WTC11 (cell line): ENCODE measurements around the gene IFFO2. TPM values are rescaled to one million over a fixed set of nuclear protein-coding genes. Genes with fewer than 3 reads are reported as not detected.
"Not testable (repeated sequence)": the region's sequence is repeated elsewhere in the genome, so short reads cannot be mapped to it uniquely, and the experiment has no call there.

ENCODE experiments used
- ATAC-seq: fragments of 200-7000 bp; cut with Tn5 transposase; 2 replicates; pipeline ENCODE4 v1.10.0; 2021; ENCODE audit warnings: mild to moderate bottlenecking, moderate library complexity
- CTCF ChIA-PET: fragments of 300-600 bp; sonication (Branson Sonifier 250); formaldehyde crosslinking; loops from one replicate; lab custom pipeline; 2021; ENCODE audit warnings: antibody characterized with exemption; lab: Charles Lee
- POLR2A ChIA-PET: fragments of 350-600 bp; sonication (Branson Sonifier 250); formaldehyde crosslinking; loops from one replicate; lab custom pipeline; 2021; ENCODE audit warnings: antibody characterized with exemption; lab: Charles Lee
- DNase-seq: peaks from one replicate; pipeline ENCODE4 v3.0.0; 2021; ENCODE audit warnings: low spot score
- H3K27ac Mint-ChIP-seq: 2 replicates; pipeline ENCODE4 v1.8.0; 2021; ENCODE audit warnings: mixed read lengths
- H3K27me3 Mint-ChIP-seq: 2 replicates; pipeline ENCODE4 v1.8.0; 2021; ENCODE audit warnings: low read depth, mild to moderate bottlenecking, moderate library complexity, mixed read lengths
- H3K36me3 Mint-ChIP-seq: 2 replicates; pipeline ENCODE4 v1.8.0; 2021; ENCODE audit warnings: mixed read lengths
- H3K4me1 Mint-ChIP-seq: 2 replicates; pipeline ENCODE4 v1.8.0; 2022; ENCODE audit warnings: mixed read lengths
- H3K4me3 Mint-ChIP-seq: 2 replicates; pipeline ENCODE4 v1.8.0; 2021; ENCODE audit warnings: mild to moderate bottlenecking, moderate library complexity, mixed read lengths
- H3K9me3 Mint-ChIP-seq: 2 replicates; pipeline ENCODE4 v1.8.0; 2021; ENCODE audit warnings: mixed read lengths
- ATF1 ChIP-seq: sonication (generic); formaldehyde crosslinking; IDR thresholded peaks from 2 replicates; pipeline ENCODE4 v1.8.1; 2023; ENCODE audit warnings: mild to moderate bottlenecking, moderate library complexity, missing genetic modification reagents
- CBFB ChIP-seq: sonication (generic); formaldehyde crosslinking; IDR thresholded peaks from 2 replicates; pipeline ENCODE4 v1.8.1; 2022; ENCODE audit warnings: mild to moderate bottlenecking, low read depth, missing genetic modification reagents
- EMX1 ChIP-seq: fragments of 250-450 bp; sonication (Bioruptor Pico); IDR thresholded peaks from 2 replicates; pipeline ENCODE4 v1.8.0; 2021; ENCODE audit warnings: mild to moderate bottlenecking
- GTF2I ChIP-seq: fragments of 250-450 bp; sonication (Bioruptor Pico); conservative IDR thresholded peaks from 2 replicates; pipeline ENCODE4 v1.4.0; 2021; ENCODE audit warnings: mild to moderate bottlenecking
- JUN ChIP-seq: sonication (generic); formaldehyde crosslinking; IDR thresholded peaks from 2 replicates; pipeline ENCODE4 v1.8.0; 2023; ENCODE audit warnings: mild to moderate bottlenecking, missing genetic modification reagents
- KAT7 ChIP-seq: sonication (generic); formaldehyde crosslinking; IDR thresholded peaks from 2 replicates; pipeline ENCODE4 v1.8.1; 2023; ENCODE audit warnings: missing genetic modification reagents, mild to moderate bottlenecking, borderline replicate concordance
- NFE2L1 ChIP-seq: sonication (generic); formaldehyde crosslinking; IDR thresholded peaks from 2 replicates; pipeline ENCODE4 v1.8.1; 2023; ENCODE audit warnings: missing genetic modification reagents
- OVOL2 ChIP-seq: fragments of 250-450 bp; sonication (Bioruptor Pico); IDR thresholded peaks from 2 replicates; pipeline ENCODE4 v1.9.0; 2021; ENCODE audit warnings: mild to moderate bottlenecking, borderline replicate concordance
- RELA ChIP-seq: sonication (generic); formaldehyde crosslinking; IDR thresholded peaks from 2 replicates; pipeline ENCODE4 v1.8.1; 2022; ENCODE audit warnings: missing genetic modification reagents, mild to moderate bottlenecking, borderline replicate concordance
- SOX15 ChIP-seq: fragments of 250-450 bp; sonication (Bioruptor Pico); IDR thresholded peaks from 2 replicates; pipeline ENCODE4 v1.9.0; 2021; ENCODE audit warnings: mild to moderate bottlenecking
- ZNF138 ChIP-seq: sonication (generic); formaldehyde crosslinking; conservative IDR thresholded peaks from 2 replicates; pipeline ENCODE4 v1.8.1; 2022; ENCODE audit warnings: mild to moderate bottlenecking, moderate library complexity, missing genetic modification reagents
- total RNA-seq: library from RNA; stranded (reverse); gene quantifications from 3 replicates; pipeline ENCODE4 v1.2.3, GENCODE V29; 2021
- TF ChIP-seq, protein P1 (sequence below): fragments of 200-600 bp; IDR thresholded peaks from 2 replicates; pipeline ENCODE4 v1.8.0; 2022; ENCODE audit warnings: antibody characterized with exemption
- TF ChIP-seq, protein P2 (sequence below): sonication (generic); formaldehyde crosslinking; IDR thresholded peaks from 2 replicates; pipeline ENCODE4 v1.8.1; 2022; ENCODE audit warnings: low read depth, mild to moderate bottlenecking, moderate library complexity, missing genetic modification reagents, borderline replicate concordance
- TF ChIP-seq, protein P3 (sequence below): sonication (generic); formaldehyde crosslinking; IDR thresholded peaks from 2 replicates; pipeline ENCODE4 v1.8.1; 2023; ENCODE audit warnings: mild to moderate bottlenecking, missing genetic modification reagents
- TF ChIP-seq, protein P4 (sequence below): sonication (generic); formaldehyde crosslinking; IDR thresholded peaks from 2 replicates; pipeline ENCODE4 v1.8.0; 2023; ENCODE audit warnings: mild to moderate bottlenecking, missing genetic modification reagents
- TF ChIP-seq, protein P5 (sequence below): sonication (generic); formaldehyde crosslinking; IDR thresholded peaks from 2 replicates; pipeline ENCODE4 v1.8.1; 2023; ENCODE audit warnings: mild to moderate bottlenecking, missing genetic modification reagents, borderline replicate concordance

IFFO2 gene
- total RNA-seq, 1 experiment from 2014 or later = 8.1 TPM

DNA sequence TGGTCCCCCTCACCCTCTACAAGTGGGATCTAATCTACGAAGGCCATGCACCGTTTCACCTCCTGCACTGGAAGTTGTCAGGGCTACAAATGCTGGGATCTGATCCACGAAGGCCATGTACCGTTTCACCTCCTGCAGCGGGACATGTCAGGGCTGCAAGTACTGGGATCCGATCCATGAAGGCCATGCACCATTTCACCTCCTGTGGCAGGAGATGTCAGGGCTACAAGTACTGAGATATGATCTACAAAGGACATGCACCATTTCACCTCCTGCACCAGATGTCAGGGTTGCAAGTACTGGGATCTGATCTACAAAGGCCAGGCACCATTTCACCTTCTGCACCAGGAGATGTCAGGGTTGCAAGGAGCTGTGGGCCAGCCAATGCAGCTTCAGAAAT lies 61.2 kb downstream of the IFFO2 start:
- H3K9me3 Mint-ChIP-seq = no peaks in the 10 kb centered on the region
- H3K36me3 Mint-ChIP-seq = no peaks in the 10 kb centered on the region; the same call in 1 of the 2 replicates
- no peak overlapping the region for H3K27ac Mint-ChIP-seq
- TF ChIP-seq RELA = no peak
- no peak overlapping the region for H3K4me3 Mint-ChIP-seq
- POLR2A ChIA-PET = no interaction called here
- H3K4me1 Mint-ChIP-seq = no peaks in the 10 kb centered on the region
- H3K27me3 Mint-ChIP-seq = no peaks in the 10 kb centered on the region
- DNase-seq (no peak), ATAC-seq (no peak)
- CTCF ChIA-PET = interaction anchor here (1.0 to 3.8 kb wide), 2 partner anchors 11 to 12 kb away, joined by 4 to 19 read pairs; no protein-coding TSS in a partner anchor

DNA sequence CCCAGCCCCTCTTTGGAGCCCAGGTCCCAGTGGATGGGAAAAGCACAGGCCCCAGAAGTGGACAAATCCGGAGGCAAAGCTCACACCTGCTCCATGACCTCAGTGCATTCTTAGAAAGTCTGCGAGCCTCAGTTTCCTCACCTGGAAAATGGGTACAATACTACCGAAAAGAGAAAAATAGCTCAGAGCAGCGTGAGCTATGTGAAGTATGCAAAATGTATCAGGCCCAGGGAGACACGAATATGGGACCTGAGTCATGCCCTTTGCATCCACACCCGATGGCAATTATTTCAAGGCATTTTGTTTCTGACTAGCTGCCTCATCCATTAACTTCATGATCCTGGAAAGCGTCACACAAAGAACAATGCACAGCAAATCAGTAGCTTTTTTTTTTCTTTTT lies 63.4 kb downstream of the IFFO2 start:
- DNase-seq = no peak
- no peak overlapping the region for H3K27ac Mint-ChIP-seq
- H3K27me3 Mint-ChIP-seq = no peaks in the 10 kb centered on the region

DNA sequence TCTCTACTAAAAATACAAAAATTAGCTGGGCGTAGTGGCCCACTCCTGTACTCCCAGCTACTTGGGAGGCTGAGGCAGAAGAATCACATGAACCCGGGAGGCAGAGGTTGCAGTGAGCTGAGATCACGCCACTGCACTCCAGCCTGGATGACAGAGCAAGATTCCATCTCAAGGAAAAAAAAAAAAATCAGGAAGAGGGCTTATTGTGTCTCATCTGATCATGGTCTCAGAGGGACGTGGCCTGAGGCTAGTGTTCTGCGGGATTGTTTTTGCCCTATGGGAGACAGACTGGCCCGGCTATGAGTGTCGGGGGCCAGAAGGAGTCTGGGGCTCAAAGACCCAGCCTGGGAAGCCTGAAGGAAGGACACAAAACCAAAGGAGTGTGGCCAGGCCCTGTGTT lies 64.6 kb downstream of the IFFO2 start:
- H3K4me1 Mint-ChIP-seq, H3K36me3 Mint-ChIP-seq, H3K4me3 Mint-ChIP-seq, POLR2A ChIA-PET, DNase-seq, H3K27me3 Mint-ChIP-seq, H3K9me3 Mint-ChIP-seq, ATAC-seq: not testable (repeated sequence)
- H3K27ac Mint-ChIP-seq = 0 out of 2 replicates have a peak overlapping the region, but pooled peaks have one; percentile 47
- CTCF ChIA-PET = interaction anchor here (2.1 to 3.8 kb wide), 4 partner anchors 8 to 21 kb away, joined by 10 to 19 read pairs (median 12); no protein-coding TSS in a partner anchor

More for the DNA sequence above, 63.4 kb downstream of the IFFO2 start:
- no peaks in the 10 kb centered on the region for H3K4me1 Mint-ChIP-seq
- ATAC-seq = no peak
- H3K9me3 Mint-ChIP-seq = no peaks in the 10 kb centered on the region
- no peak overlapping the region for H3K4me3 Mint-ChIP-seq
- TF ChIP-seq, protein P1, sequence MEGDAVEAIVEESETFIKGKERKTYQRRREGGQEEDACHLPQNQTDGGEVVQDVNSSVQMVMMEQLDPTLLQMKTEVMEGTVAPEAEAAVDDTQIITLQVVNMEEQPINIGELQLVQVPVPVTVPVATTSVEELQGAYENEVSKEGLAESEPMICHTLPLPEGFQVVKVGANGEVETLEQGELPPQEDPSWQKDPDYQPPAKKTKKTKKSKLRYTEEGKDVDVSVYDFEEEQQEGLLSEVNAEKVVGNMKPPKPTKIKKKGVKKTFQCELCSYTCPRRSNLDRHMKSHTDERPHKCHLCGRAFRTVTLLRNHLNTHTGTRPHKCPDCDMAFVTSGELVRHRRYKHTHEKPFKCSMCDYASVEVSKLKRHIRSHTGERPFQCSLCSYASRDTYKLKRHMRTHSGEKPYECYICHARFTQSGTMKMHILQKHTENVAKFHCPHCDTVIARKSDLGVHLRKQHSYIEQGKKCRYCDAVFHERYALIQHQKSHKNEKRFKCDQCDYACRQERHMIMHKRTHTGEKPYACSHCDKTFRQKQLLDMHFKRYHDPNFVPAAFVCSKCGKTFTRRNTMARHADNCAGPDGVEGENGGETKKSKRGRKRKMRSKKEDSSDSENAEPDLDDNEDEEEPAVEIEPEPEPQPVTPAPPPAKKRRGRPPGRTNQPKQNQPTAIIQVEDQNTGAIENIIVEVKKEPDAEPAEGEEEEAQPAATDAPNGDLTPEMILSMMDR = no peak
- TF ChIP-seq, protein P2, sequence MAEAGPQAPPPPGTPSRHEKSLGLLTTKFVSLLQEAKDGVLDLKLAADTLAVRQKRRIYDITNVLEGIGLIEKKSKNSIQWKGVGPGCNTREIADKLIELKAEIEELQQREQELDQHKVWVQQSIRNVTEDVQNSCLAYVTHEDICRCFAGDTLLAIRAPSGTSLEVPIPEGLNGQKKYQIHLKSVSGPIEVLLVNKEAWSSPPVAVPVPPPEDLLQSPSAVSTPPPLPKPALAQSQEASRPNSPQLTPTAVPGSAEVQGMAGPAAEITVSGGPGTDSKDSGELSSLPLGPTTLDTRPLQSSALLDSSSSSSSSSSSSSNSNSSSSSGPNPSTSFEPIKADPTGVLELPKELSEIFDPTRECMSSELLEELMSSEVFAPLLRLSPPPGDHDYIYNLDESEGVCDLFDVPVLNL (CRISPR knock-in tag) = no peak
- TF ChIP-seq GTF2I (CRISPR knock-in tag) = peak; percentile 57; the same call in 1 of the 2 replicates
- TF ChIP-seq, protein P3, sequence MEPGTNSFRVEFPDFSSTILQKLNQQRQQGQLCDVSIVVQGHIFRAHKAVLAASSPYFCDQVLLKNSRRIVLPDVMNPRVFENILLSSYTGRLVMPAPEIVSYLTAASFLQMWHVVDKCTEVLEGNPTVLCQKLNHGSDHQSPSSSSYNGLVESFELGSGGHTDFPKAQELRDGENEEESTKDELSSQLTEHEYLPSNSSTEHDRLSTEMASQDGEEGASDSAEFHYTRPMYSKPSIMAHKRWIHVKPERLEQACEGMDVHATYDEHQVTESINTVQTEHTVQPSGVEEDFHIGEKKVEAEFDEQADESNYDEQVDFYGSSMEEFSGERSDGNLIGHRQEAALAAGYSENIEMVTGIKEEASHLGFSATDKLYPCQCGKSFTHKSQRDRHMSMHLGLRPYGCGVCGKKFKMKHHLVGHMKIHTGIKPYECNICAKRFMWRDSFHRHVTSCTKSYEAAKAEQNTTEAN (CRISPR knock-in tag) = no peak
- no peak for TF ChIP-seq ATF1 (CRISPR knock-in tag)
- TF ChIP-seq SOX15 (CRISPR knock-in tag) = no peak
- TF ChIP-seq ZNF138 = no peak
- TF ChIP-seq NFE2L1 (CRISPR knock-in tag) = no peak
- TF ChIP-seq, all 79 proteins: peak for 1
- no peaks in the 10 kb centered on the region; the same call in 1 of the 2 replicates for H3K36me3 Mint-ChIP-seq
- ChIA-PET POLR2A (no interaction called here), CTCF (interaction anchor here (0.8 to 3.8 kb wide), 5 partner anchors 9 to 20 kb away, joined by 3 to 19 read pairs (median 10); no protein-coding TSS in a partner anchor)

DNA sequence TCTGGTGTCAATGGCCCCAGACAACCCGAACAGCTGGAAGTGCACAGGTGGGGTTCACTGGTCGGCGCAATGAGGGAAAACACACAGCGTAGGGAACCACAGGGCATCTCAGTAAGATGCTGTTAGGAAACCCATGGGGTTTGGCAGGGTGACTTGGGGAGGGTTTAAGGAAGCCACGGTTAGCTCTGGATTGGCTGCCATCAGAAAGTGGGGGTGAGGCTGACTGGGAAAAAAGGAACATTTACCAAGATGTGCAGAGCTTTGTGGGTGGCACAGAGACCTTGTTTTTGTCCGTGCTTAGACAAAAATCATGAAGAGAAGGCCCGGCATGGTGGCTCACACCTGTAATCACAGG lies 65.1 kb downstream of the IFFO2 start:
- DNase-seq (no peak), ATAC-seq (no peak)
- H3K36me3 Mint-ChIP-seq = no peaks in the 10 kb centered on the region
- H3K4me1 Mint-ChIP-seq = no peaks in the 10 kb centered on the region
- ChIA-PET CTCF (interaction anchor here (1.2 to 2.1 kb wide), 3 partner anchors 16 to 294 kb away, joined by 3 to 11 read pairs (median 11); no protein-coding TSS in a partner anchor), POLR2A (no interaction called here)
- no peak overlapping the region for H3K4me3 Mint-ChIP-seq
- H3K9me3 Mint-ChIP-seq = no peaks in the 10 kb centered on the region
- TF ChIP-seq JUN (no peak), CBFB (CRISPR knock-in tag) (no peak), OVOL2 (CRISPR knock-in tag) (no peak), EMX1 (CRISPR knock-in tag) (no peak), KAT7 (CRISPR knock-in tag) (no peak)
- TF ChIP-seq, protein P4, sequence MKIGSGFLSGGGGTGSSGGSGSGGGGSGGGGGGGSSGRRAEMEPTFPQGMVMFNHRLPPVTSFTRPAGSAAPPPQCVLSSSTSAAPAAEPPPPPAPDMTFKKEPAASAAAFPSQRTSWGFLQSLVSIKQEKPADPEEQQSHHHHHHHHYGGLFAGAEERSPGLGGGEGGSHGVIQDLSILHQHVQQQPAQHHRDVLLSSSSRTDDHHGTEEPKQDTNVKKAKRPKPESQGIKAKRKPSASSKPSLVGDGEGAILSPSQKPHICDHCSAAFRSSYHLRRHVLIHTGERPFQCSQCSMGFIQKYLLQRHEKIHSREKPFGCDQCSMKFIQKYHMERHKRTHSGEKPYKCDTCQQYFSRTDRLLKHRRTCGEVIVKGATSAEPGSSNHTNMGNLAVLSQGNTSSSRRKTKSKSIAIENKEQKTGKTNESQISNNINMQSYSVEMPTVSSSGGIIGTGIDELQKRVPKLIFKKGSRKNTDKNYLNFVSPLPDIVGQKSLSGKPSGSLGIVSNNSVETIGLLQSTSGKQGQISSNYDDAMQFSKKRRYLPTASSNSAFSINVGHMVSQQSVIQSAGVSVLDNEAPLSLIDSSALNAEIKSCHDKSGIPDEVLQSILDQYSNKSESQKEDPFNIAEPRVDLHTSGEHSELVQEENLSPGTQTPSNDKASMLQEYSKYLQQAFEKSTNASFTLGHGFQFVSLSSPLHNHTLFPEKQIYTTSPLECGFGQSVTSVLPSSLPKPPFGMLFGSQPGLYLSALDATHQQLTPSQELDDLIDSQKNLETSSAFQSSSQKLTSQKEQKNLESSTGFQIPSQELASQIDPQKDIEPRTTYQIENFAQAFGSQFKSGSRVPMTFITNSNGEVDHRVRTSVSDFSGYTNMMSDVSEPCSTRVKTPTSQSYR (CRISPR knock-in tag) = no peak
- TF ChIP-seq, protein P5, sequence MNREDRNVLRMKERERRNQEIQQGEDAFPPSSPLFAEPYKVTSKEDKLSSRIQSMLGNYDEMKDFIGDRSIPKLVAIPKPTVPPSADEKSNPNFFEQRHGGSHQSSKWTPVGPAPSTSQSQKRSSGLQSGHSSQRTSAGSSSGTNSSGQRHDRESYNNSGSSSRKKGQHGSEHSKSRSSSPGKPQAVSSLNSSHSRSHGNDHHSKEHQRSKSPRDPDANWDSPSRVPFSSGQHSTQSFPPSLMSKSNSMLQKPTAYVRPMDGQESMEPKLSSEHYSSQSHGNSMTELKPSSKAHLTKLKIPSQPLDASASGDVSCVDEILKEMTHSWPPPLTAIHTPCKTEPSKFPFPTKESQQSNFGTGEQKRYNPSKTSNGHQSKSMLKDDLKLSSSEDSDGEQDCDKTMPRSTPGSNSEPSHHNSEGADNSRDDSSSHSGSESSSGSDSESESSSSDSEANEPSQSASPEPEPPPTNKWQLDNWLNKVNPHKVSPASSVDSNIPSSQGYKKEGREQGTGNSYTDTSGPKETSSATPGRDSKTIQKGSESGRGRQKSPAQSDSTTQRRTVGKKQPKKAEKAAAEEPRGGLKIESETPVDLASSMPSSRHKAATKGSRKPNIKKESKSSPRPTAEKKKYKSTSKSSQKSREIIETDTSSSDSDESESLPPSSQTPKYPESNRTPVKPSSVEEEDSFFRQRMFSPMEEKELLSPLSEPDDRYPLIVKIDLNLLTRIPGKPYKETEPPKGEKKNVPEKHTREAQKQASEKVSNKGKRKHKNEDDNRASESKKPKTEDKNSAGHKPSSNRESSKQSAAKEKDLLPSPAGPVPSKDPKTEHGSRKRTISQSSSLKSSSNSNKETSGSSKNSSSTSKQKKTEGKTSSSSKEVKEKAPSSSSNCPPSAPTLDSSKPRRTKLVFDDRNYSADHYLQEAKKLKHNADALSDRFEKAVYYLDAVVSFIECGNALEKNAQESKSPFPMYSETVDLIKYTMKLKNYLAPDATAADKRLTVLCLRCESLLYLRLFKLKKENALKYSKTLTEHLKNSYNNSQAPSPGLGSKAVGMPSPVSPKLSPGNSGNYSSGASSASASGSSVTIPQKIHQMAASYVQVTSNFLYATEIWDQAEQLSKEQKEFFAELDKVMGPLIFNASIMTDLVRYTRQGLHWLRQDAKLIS (CRISPR knock-in tag) = no peak
- TF ChIP-seq, protein P3 (CRISPR knock-in tag) = no peak
- H3K27me3 Mint-ChIP-seq = no peaks in the 10 kb centered on the region
- no peak overlapping the region for H3K27ac Mint-ChIP-seq
